ENCODE measurements around the gene TEX19. TPM values are rescaled to one million over a fixed set of nuclear protein-coding genes. Genes with fewer than 3 reads are reported as not detected.

TEX19 gene
- total and polyA plus RNA-seq, 9 of the 15 experiments (the other 6 are each of a cell fraction or from before 2014, with no cell fraction given): 0.10 to 4.9 (median 1.9) TPM

DNA sequence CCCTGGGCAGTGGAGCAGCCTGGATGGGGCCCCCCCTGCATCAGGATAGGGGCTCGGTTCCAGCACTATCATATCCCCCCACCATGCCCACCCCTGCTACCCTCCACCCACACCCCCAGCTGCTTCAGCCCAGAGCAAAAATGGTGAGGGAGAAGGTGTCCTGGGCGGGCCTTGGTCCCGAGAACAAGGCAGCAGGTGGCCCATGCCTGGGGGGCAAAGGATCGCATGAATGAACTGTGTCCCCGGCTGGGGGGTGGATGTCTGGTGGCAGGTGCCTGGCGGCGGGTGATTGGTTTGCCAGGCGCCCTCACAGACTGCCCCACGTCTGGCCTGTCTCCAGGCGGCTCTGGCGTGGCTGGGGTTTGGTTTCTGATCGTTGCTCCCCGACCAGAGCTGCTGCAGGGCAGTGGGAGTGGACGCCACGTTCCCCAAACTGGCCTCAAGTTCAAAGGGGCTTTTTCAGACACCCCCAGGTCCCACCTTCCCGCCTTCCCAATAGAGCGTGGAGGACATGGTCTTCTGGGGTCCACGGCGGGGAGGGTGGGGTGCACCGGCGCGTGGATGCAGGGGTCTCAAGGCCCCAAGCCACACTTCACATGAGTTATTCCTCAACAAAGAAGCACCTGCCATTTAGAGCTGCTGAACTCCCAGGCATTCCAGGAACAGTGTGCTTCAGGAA lies 25.1 kb downstream of the TEX19 start:
- Histone ChIP-seq H3K27ac (ENCODE audit: extremely low read depth, low read depth, low read length) (no peak overlapping the region), H3K79me2 (ENCODE audit: control insufficient read depth, insufficient read depth, low read length) (no peaks in the 10 kb centered on the region), H3K9ac (ENCODE audit: insufficient read depth in 1 of 2, low read depth in 2 of 2, low read length in 2 of 2) (peak overlapping the region in 1 of 2 experiments; percentile 61; a peak in 2 of 4 replicates), H3K4me2 (ENCODE audit: insufficient read depth, low read length) (no peak overlapping the region), H4K20me1 (replicated peaks; ENCODE audit: control insufficient read depth, insufficient read depth, low read length) (no peaks in the 10 kb centered on the region), H3K9me1 (ENCODE audit: control insufficient read depth, insufficient read depth, low read length) (no peaks in the 10 kb centered on the region), H3K9me3 (replicated peaks; ENCODE audit: control insufficient read depth, insufficient read depth, low read depth, low read length) (no peaks in the 10 kb centered on the region), H3K4me3 (no peak overlapping the region), H3K4me1 (replicated peaks in 1 of 2; ENCODE audit: control insufficient read depth in 2 of 2, insufficient read depth in 2 of 2, low read length in 2 of 2) (peaks cover 3 to 69% of the 10 kb centered on the region in 2 experiments; a peak in 3 of 5 replicates), H2AFZ (ENCODE audit: low read depth, low read length) (no peak overlapping the region), H3K27me3 (ENCODE audit: control insufficient read depth in 2 of 2, insufficient read depth in 2 of 2, low read length in 2 of 2) (peaks cover 0 to 7% of the 10 kb centered on the region in 2 experiments; a peak in 1 of 5 replicates), H3K36me3 (ENCODE audit: control insufficient read depth, insufficient read depth, low read length) (no peaks in the 10 kb centered on the region)
- DNase-seq (ENCODE audit: extremely low read depth in 1 of 4, low spot score in 3 of 4) (no peak), FAIRE-seq (no peak), ATAC-seq (no peak)
- TF ChIP-seq MGA (IDR thresholded peaks at IDR 0.05) (no peak), TEAD2 (tag; IDR thresholded peaks at IDR 0.05) (no peak), MTA3 (IDR thresholded peaks at IDR 0.05; ENCODE audit: borderline replicate concordance) (no peak), ZNF224 (CRISPR knock-in tag; IDR thresholded peaks at IDR 0.05) (no peak)
- in situ Hi-C loops (cut with MboI): no loop called here
- ChIA-PET POLR2A (no interaction called here), CTCF (ENCODE audit: low intra/inter-chr PET ratio) (interaction anchor here (0.6 kb wide), 1 partner anchor 148 kb away, joined by 3 read pairs; no protein-coding TSS in a partner anchor)
- intact Hi-C loops (cut with micrococcal nuclease): no loop called here
- no TSS peak for BruUV-seq (replicated peaks)
- 14% methylated on average over 19 of the region's 22 CpGs for WGBS (ENCODE audit: insufficient coverage, low coverage, missing lambda C conversion rate)
